Measurements from ENCODE around the gene PTK7. TPM values are rescaled to one million over a fixed set of nuclear protein-coding genes. Genes with fewer than 3 reads are reported as not detected.

Gene PTK7
- total RNA-seq, result 28.2 and 39.6 TPM in 2 replicates

DNA sequence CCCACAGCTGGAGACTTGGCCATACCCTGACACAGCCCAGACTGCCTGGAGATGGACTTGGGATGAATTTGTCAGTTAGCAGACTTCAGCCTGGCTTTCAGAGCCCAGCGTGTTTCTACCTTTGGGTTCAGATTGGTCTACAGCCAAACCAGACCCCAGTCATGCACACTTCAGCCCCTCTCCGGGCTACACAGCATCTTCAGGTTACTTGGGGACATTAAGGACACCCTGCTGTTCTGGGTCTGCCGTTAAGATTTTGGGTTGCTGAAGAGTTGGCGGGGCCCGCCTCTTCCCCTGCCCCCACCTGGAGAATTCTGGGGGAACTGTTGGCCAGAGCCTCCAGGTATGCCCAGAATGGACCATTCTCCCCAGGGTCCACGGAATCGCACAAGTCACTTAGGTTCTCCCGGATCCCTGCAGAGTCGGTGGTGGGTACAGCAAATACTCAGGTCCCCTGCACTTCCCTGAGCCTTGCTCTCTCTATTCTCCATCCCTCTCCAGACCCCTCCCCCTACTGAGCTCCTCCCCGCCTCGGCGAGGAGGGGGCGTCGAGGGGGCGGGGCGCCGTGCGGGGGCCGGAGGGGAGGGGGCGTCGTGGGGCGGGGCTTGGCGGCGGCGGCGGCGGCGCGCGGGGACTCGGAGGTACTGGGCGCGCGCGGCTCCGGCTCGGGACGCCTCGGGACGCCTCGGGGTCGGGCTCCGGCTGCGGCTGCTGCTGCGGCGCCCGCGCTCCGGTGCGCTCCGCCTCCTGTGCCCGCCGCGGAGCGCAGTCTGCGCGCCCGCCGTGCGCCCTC is at the start of gene PTK7:
PTK7 (plus strand) TSS at position 645 of the 794 bp plus-strand sequence. CDS start 175 bp downstream, outside the sequence.

DNA sequence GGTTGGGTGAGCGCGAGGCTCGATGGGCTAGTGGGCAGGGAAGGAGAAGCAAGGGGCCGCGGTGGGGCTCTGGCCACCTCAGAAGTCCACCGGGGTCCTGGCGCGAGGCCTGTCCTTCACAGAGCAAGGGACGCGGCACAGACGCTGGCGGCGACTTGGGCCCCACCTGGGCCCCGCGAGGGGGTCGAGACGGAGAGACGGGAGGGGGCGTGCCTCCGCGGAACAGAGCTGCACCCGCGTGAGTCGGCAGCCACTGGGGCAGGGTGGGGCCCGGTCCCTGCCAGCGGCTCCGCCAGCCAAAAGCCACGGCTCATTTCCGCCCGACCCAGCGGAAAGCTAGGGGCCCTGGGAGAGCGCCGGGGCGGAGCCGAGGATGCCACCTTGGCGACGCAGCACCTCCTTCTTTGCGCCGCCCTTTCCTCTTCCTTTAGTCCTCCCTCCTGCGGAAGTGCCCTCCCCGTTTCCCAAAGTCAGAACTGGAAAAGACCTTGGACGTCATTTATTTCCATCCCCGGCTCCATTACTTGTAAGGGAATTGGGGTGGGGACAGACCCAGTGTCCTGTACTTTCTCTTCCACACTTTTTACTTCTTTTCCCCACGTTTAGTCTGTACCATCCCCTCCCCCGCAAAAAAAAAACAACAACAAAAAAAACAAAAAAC is 22.4 kb upstream of the PTK7 start, which contains the start of gene CUL7:
CUL7 (minus strand) TSS at position 307 of the 661 bp plus-strand sequence. CDS start 1,063 bp downstream, outside the sequence.

DNA sequence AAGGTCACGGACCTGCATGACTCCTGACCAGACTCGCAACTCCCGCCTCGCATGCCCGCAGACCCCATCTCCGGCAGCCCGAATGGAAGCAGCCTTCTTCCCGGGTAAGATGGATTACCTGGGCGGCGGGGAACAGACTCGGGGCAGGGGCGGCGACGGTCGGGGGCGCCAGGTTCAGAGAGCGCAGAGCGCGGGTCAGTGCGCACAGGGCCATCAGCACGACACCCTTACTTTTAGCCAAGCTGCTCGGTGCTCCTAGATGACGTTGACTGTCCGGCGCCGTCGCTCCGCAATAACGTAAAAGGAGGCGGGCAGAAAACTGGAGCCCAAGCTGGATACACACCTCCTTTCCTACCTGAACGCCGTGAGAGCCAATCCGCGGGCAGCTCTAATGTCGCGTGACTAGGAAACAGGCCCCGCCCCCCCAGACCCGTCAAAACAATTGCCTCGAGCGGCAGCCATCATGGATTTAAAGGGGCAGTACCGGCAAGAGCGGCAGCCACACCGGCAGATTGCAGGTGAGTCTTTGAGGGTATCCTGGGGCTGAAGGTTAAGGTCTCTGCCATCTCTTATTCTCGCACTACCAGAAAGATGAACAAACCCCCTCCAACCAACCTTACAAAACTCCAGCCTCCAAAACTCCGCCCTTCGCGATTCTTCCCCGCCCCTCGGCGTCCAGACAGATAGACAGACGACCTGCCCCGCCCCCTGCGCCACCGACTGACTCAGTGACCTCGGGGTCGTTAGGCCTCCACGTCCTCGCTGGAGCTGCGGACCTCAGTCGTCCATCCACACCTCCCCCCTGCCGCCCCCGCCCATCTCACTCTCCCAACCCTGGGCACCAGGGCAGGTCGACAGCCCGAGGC is 16.7 kb upstream of the PTK7 start, which contains the start of the genes KLC4 and MRPL2:
KLC4 (plus strand) TSS at position 464 of the 866 bp plus-strand sequence. CDS start 1,705 bp downstream, outside the sequence.
MRPL2 (minus strand) TSS at position 267 of the 866 bp plus-strand sequence; CDS start at position 214, 53 bp downstream.

DNA sequence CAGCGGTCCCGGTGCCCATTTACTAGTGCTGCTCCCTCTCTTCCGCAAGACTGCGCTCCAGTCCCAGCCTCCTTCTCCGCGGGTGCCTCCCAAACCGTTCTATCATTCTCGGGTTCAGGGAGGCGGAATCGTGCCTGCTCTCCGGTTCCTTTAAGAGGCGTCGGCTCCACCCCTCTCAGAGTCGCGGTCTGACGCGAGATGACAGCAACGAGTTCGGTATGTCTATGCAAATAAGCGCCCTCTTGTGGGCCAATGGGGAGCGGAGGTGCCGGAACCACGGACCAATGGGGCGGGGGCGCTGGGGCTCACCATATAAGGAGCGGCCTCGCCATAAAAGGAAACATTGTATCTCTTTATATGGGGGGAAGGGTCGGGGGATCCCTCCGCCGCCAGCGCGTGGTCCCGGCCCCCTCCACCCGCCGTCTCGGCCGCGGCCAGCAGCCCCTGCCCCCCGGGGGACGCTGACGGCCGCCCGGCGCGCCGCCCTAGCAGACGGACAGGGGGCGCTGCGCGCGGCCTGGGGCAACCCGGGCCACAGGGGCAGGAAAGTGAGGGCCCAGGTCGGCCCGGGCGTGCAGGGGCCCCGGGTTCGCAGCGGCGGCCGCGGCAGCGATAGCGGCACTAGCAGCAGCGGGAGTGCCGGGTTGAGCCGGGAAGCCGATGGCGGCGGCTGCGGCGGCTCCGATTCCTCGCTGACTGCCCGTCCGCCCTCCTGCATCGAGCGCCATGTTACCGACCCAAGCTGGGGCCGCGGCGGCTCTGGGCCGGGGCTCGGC is 95.0 kb downstream of the PTK7 start, which contains the start of gene SRF:
SRF (plus strand) TSS at position 339 of the 776 bp plus-strand sequence; CDS start at position 727, 388 bp downstream.

DNA sequence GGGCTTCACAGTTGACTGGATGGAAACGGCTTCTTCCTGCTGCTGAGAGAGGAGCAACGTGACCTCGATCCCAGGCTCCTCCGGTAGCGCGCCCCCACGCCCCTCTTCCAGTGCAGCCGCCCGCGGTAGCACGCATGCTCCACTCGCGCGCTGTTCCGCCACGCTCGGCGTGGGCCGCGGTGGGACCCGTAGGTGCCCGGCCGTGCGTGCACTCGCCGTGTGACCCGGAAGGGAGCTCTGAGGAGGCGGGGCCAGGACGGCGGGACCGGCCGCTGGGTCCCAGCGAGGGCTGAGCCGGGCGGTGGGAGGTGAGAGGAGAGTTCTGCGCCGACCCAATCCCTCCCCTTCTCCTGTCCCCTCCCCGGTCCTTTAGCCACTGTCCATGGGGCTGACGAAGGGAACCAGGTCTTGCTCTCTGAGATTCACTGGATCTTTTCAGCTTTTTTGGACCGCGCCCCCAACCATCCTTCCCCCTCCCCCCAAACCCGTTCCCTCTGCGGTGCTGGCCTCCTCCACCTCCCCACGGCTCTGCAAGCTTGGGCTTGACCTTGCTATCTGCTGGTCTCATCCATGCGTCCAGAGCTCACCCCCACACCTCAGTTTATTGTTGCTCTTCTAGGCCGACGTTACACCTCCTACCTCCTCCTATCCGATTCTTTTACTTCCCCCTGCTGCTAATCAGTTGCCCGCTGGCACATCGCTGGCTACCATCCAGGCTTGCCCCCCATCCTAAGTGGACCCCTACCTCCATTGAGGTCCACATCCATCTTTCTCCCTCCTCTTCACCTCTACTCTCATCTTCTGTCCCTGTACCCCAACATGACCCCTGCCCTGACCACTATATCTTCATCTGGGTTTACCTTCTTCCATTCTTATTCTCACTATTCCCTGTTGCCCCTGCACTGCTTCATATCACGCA is 106.1 kb downstream of the PTK7 start, which contains the start of gene CUL9:
CUL9 (plus strand) TSS at position 255 of the 919 bp plus-strand sequence. CDS start 2,115 bp downstream, outside the sequence.

Other genes starting within 250 kb of the PTK7 start
- 96.3 and 122 TPM in 2 replicates for gene RPL7L1, start 196.7 kb upstream of the PTK7 start, total RNA-seq
- 0.17 TPM in 1 of 2 replicates, not detected in the other for gene PTCRA, start 160.3 kb upstream of the PTK7 start, total RNA-seq
- 24.3 and 29.0 TPM in 2 replicates for gene CNPY3, start 146.8 kb upstream of the PTK7 start, total RNA-seq
- 0.11 and 0.17 TPM in 2 replicates for gene GNMT, start 115.6 kb upstream of the PTK7 start, total RNA-seq
- 11.8 and 28.6 TPM in 2 replicates for gene PEX6, start 97.1 kb upstream of the PTK7 start, total RNA-seq
- gene PPP2R5D, start 91.7 kb upstream of the PTK7 start, total RNA-seq, result 22.3 and 31.3 TPM in 2 replicates
- gene MEA1, start 62.4 kb upstream of the PTK7 start, total RNA-seq, result 36.4 and 37.4 TPM in 2 replicates
- gene KLHDC3, start 62.1 kb upstream of the PTK7 start, total RNA-seq, result 134 and 141 TPM in 2 replicates
- 73.8 and 80.4 TPM in 2 replicates for gene RRP36, start 54.7 kb upstream of the PTK7 start, total RNA-seq
- gene CUL7, start 22.5 kb upstream of the PTK7 start, total RNA-seq, result 18.4 and 23.4 TPM in 2 replicates
- 11.3 and 11.5 TPM in 2 replicates for gene MRPL2, start 16.9 kb upstream of the PTK7 start, total RNA-seq
- 16.5 and 17.2 TPM in 2 replicates for gene KLC4, start 16.7 kb upstream of the PTK7 start, total RNA-seq
- gene SRF, start 95.0 kb downstream of the PTK7 start, total RNA-seq, result 11.8 TPM in 2 replicates
- 16.9 and 17.9 TPM in 2 replicates for gene CUL9, start 105.9 kb downstream of the PTK7 start, total RNA-seq
- gene DNPH1, start 153.2 kb downstream of the PTK7 start, total RNA-seq, result 44.8 and 59.2 TPM in 2 replicates
- gene TTBK1, start 167.2 kb downstream of the PTK7 start, total RNA-seq, result not detected in 2 replicates
- not detected in 2 replicates for gene SLC22A7, start 221.9 kb downstream of the PTK7 start, total RNA-seq
- gene CRIP3, start 232.5 kb downstream of the PTK7 start, total RNA-seq, result not detected in 2 replicates

Data from dermis lymphatic vessel endothelial cell (primary cell).